ENCODE data around the gene DAND5. TPM values are rescaled to one million over a fixed set of nuclear protein-coding genes. Genes with fewer than 3 reads are reported as not detected.

DAND5 gene
- total and polyA plus RNA-seq, 2 of the 13 experiments (the other 11 are each of a cell fraction or from before 2014, with no cell fraction given) = 0.04 TPM; not detected in 1

GRCh38 chr19:13015361-13016223, 46.2 kb downstream of the DAND5 start:
- in situ Hi-C loops (cut with HindIII; ENCODE audit: extremely low pct_ligation_motif_present, low pct_unique_long_range_greater_than_20kb) = no loop called here
- no peak overlapping the region for H3K27ac ChIP-seq (ENCODE audit: extremely low read length, insufficient read depth, low read length)
- H3K27me3 ChIP-seq (ENCODE audit: control insufficient read depth in 1 of 2, insufficient read depth in 2 of 2, low read length in 2 of 2) = no peaks in the 10 kb centered on the region
- intact Hi-C loops (cut with micrococcal nuclease; ENCODE audit: unreplicated experiment) = no loop called here
- H2AFZ ChIP-seq (ENCODE audit: low read length) = no peak overlapping the region
- H3K36me3 ChIP-seq (replicated peaks in 1 of 2; ENCODE audit: control insufficient read depth in 1 of 2, insufficient read depth in 2 of 2, low read length in 2 of 2) = peaks cover 0 to 2% of the 10 kb centered on the region in 2 experiments; a peak in 1 of 5 replicates
- DNase-seq (ENCODE audit: low spot score) = no peak
- BruUV-seq (replicated peaks) = no TSS peak
- H3K9ac ChIP-seq (ENCODE audit: insufficient read depth, low read depth, low read length) = no peak overlapping the region
- H3K4me2 ChIP-seq (ENCODE audit: low read depth, low read length) = no peak overlapping the region
- POLR2A ChIA-PET = interaction anchor here (2.6 kb wide), 1 partner anchor 11 kb away, joined by 13 read pairs; no protein-coding TSS in a partner anchor
- H4K20me1 ChIP-seq (ENCODE audit: insufficient read depth, low read length) = no peaks in the 10 kb centered on the region
- H3K79me2 ChIP-seq (ENCODE audit: insufficient read depth, low read length) = peaks cover 44% of the 10 kb centered on the region
- whole genome bisulfite sequencing (ENCODE audit: low lambda C conversion rate) = 96% methylated on average over 12 of the region's 12 CpGs
- H3K4me1 ChIP-seq (ENCODE audit: insufficient read depth, low read length) = peaks cover 40% of the 10 kb centered on the region
- CTCF ChIA-PET (ENCODE audit: low intra/inter-chr PET ratio, low total read pairs) = no interaction called here
- ATAC-seq = no peak
- no peaks in the 10 kb centered on the region for H3K9me3 ChIP-seq (ENCODE audit: low read length)
- H3K4me3 ChIP-seq (replicated peaks in 1 of 3; ENCODE audit: insufficient read depth in 1 of 3, low read depth in 2 of 3, low read length in 3 of 3) = no peak overlapping the region
- no peak for FAIRE-seq
- TF ChIP-seq SNAPC2 (CRISPR knock-in tag; IDR thresholded peaks at IDR 0.05) (no peak), LBX2 (CRISPR knock-in tag; IDR thresholded peaks at IDR 0.05; ENCODE audit: borderline replicate concordance) (no peak), MED8 (CRISPR knock-in tag; IDR thresholded peaks at IDR 0.05; ENCODE audit: insufficient replicate concordance) (no peak), RERE (CRISPR knock-in tag; IDR thresholded peaks at IDR 0.05; ENCODE audit: low read depth) (no peak), NFKBIZ (CRISPR knock-in tag; IDR thresholded peaks at IDR 0.05) (no peak), CBFB (CRISPR knock-in tag; IDR thresholded peaks at IDR 0.05) (no peak), MAF1 (CRISPR knock-in tag; IDR thresholded peaks at IDR 0.05; ENCODE audit: borderline replicate concordance) (no peak), CCAR2 (optimal IDR thresholded peaks at IDR 0.05; ENCODE audit: low read depth, low read length) (no peak), ZNF343 (CRISPR knock-in tag; IDR thresholded peaks at IDR 0.05) (no peak), RFXAP (CRISPR knock-in tag; IDR thresholded peaks at IDR 0.05; ENCODE audit: borderline replicate concordance) (no peak), RARG (CRISPR knock-in tag; IDR thresholded peaks at IDR 0.05; ENCODE audit: low read depth) (no peak), SMAD1 (CRISPR knock-in tag; IDR thresholded peaks at IDR 0.05; ENCODE audit: borderline replicate concordance, low read depth) (no peak), ZNF329 (CRISPR knock-in tag; IDR thresholded peaks at IDR 0.05; ENCODE audit: low read depth) (no peak), NPAS2 (CRISPR knock-in tag; IDR thresholded peaks at IDR 0.05; ENCODE audit: borderline replicate concordance) (no peak), CEBPG (CRISPR knock-in tag; IDR thresholded peaks at IDR 0.05) (no peak), ATAD3A (CRISPR knock-in tag; IDR thresholded peaks at IDR 0.05) (no peak)
- TF ChIP-seq, protein P1, sequence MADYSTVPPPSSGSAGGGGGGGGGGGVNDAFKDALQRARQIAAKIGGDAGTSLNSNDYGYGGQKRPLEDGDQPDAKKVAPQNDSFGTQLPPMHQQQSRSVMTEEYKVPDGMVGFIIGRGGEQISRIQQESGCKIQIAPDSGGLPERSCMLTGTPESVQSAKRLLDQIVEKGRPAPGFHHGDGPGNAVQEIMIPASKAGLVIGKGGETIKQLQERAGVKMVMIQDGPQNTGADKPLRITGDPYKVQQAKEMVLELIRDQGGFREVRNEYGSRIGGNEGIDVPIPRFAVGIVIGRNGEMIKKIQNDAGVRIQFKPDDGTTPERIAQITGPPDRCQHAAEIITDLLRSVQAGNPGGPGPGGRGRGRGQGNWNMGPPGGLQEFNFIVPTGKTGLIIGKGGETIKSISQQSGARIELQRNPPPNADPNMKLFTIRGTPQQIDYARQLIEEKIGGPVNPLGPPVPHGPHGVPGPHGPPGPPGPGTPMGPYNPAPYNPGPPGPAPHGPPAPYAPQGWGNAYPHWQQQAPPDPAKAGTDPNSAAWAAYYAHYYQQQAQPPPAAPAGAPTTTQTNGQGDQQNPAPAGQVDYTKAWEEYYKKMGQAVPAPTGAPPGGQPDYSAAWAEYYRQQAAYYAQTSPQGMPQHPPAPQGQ (CRISPR knock-in tag; IDR thresholded peaks at IDR 0.05; ENCODE audit: borderline replicate concordance) = no peak

Measured in HepG2 (cell line).